Endodermal cell (in vitro differentiated cells): ENCODE results near the gene TALDO1. TPM values are rescaled to one million over a fixed set of nuclear protein-coding genes. Genes with fewer than 3 reads are reported as not detected.

Experiments used
- DNase-seq: peaks from one replicate; pipeline ENCODE4 v3.0.0-alpha.2; 2017
- H3K27ac ChIP-seq: 2 replicates; pipeline ENCODE4 v1.5.1; 2013; ENCODE audit warnings: mild to moderate bottlenecking, low read depth, low read length, moderate library complexity
- H3K27me3 ChIP-seq: 2 replicates; pipeline ENCODE4 v1.6.1; 2013; ENCODE audit warnings: mild to moderate bottlenecking, low read length, moderate library complexity; ENCODE audit not compliant: insufficient read depth, control insufficient read depth, poor library complexity, severe bottlenecking
- H3K36me3 ChIP-seq: 2 replicates; pipeline ENCODE4 v1.7.0; 2013; ENCODE audit warnings: mild to moderate bottlenecking, low read length, moderate library complexity; ENCODE audit not compliant: control insufficient read depth, insufficient read depth
- H3K4me1 ChIP-seq: one replicate; pipeline ENCODE4 v1.7.0; 2013; ENCODE audit warnings: low read length; ENCODE audit not compliant: control insufficient read depth, insufficient read depth
- H3K4me3 ChIP-seq: 2 replicates; pipeline ENCODE4 v1.5.1; 2013; ENCODE audit warnings: mild to moderate bottlenecking, low read length, moderate library complexity
- H3K9ac ChIP-seq: 2 replicates; pipeline ENCODE4 v1.6.1; 2013; ENCODE audit warnings: mild to moderate bottlenecking, low read length, moderate library complexity; ENCODE audit not compliant: poor library complexity, severe bottlenecking; ENCODE audit errors: extremely low read depth
- H3K9me3 ChIP-seq: 2 replicates; pipeline ENCODE4 v1.6.1; 2013; ENCODE audit warnings: mild to moderate bottlenecking, low read length, moderate library complexity; ENCODE audit not compliant: control insufficient read depth
- H3K27ac Mint-ChIP-seq: 2 replicates; pipeline ENCODE4 v1.8.0; 2020; ENCODE audit warnings: mixed read lengths
- H3K27me3 Mint-ChIP-seq: 2 replicates; pipeline ENCODE4 v1.8.0; 2021; ENCODE audit warnings: mild to moderate bottlenecking, mixed read lengths; ENCODE audit not compliant: insufficient read depth
- H3K36me3 Mint-ChIP-seq: 2 replicates; pipeline ENCODE4 v1.8.0; 2020; ENCODE audit warnings: low read depth, mixed read lengths
- H3K4me1 Mint-ChIP-seq: 2 replicates; pipeline ENCODE4 v1.8.0; 2020; ENCODE audit warnings: mixed read lengths
- H3K4me3 Mint-ChIP-seq: 2 replicates; pipeline ENCODE4 v1.8.0; 2020; ENCODE audit warnings: mild to moderate bottlenecking, moderate library complexity, mixed read lengths
- H3K9me3 Mint-ChIP-seq: 2 replicates; pipeline ENCODE4 v1.8.0; 2020; ENCODE audit warnings: mild to moderate bottlenecking, mixed read lengths
- WGBS, 2 experiments: methylation state at CpG; one replicate each; pipeline versions ENCODE4 v1.1.5 to v1.1.7; 2013; ENCODE audit warnings: missing lambda C conversion rate in 2 of 2, mixed read lengths in 1 of 2; ENCODE audit not compliant: insufficient coverage in 1 of 2, insufficient read length in 1 of 2; 5-methylcytosine and 5-hydroxymethylcytosine counted together
- total RNA-seq, 2 donors: library from RNA; stranded (reverse); fragmentation: NEBNext Ultra II Directional in 1 of 2; extraction: Animal tissue kit (Norgen Biotek cat#: 25700) in 1 of 2; gene quantifications; 2 replicates in 1 of 2; 3 replicates in 1 of 2; pipeline ENCODE4 v1.2.1, GENCODE V29; 2021
- TF ChIP-seq, protein P1 (sequence below): fragments of 200-600 bp; sonication (generic); conservative IDR thresholded peaks from 2 replicates; pipeline ENCODE4 v1.5.0; 2021; ENCODE audit warnings: antibody characterized with exemption, mild to moderate bottlenecking

The TALDO1 gene
- total RNA-seq, 2 donors from 2014 or later, result 177 to 221 TPM

DNA sequence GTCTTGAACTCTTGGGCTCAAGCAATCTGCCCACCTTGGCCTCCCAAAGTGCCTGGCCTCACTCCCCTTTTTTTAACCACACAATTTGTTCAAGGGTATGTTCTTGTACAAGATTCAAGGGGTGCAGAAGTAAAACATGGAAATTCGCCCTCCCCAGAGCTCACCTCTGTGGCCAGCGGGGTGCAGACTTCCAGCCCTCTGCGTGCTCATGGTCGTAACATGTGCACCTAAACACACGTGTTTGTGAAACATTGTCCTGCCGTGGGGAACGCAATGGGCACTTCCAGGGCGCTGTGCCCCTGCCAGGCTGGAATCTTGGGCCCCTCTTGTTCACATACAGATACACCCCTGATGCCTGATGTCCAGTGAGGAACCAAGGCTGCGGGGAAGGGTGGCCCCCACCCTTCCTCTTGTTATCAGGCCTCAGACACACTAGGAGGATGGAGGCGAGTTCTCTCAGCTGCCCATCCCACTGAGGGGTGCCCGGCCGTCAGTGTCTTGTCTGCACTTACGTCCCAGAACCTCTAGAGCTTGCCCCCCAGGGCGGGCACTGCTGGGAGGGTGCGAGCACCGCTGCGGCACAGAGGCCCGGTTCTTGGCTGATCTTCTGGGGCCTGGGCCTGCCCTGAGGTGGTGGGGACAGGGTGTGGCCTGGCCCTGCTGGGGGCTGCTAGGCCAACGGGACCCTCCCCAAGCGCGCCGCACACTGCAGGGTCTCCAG, 45.4 kb upstream of the TALDO1 start:
- Histone ChIP-seq H3K27me3 (no peaks in the 10 kb centered on the region), H3K4me3 (no peak overlapping the region), H3K9ac (no peak overlapping the region), H3K36me3 (no peaks in the 10 kb centered on the region), H3K27ac (no peak overlapping the region), H3K9me3 (no peaks in the 10 kb centered on the region), H3K4me1 (no peaks in the 10 kb centered on the region)
- no peaks in the 10 kb centered on the region for H3K9me3 Mint-ChIP-seq
- DNase-seq, result no peak
- no peak overlapping the region for H3K4me3 Mint-ChIP-seq
- H3K4me1 Mint-ChIP-seq, result peaks cover 9% of the 10 kb centered on the region
- TF ChIP-seq, protein P1, sequence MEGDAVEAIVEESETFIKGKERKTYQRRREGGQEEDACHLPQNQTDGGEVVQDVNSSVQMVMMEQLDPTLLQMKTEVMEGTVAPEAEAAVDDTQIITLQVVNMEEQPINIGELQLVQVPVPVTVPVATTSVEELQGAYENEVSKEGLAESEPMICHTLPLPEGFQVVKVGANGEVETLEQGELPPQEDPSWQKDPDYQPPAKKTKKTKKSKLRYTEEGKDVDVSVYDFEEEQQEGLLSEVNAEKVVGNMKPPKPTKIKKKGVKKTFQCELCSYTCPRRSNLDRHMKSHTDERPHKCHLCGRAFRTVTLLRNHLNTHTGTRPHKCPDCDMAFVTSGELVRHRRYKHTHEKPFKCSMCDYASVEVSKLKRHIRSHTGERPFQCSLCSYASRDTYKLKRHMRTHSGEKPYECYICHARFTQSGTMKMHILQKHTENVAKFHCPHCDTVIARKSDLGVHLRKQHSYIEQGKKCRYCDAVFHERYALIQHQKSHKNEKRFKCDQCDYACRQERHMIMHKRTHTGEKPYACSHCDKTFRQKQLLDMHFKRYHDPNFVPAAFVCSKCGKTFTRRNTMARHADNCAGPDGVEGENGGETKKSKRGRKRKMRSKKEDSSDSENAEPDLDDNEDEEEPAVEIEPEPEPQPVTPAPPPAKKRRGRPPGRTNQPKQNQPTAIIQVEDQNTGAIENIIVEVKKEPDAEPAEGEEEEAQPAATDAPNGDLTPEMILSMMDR, result no peak
- no peaks in the 10 kb centered on the region for H3K27me3 Mint-ChIP-seq
- peaks cover 17% of the 10 kb centered on the region for H3K36me3 Mint-ChIP-seq
- 92 to 97% methylated on average over 14 to 22 of the region's 22 CpGs for WGBS, 2 experiments
- H3K27ac Mint-ChIP-seq, result no peak overlapping the region

DNA sequence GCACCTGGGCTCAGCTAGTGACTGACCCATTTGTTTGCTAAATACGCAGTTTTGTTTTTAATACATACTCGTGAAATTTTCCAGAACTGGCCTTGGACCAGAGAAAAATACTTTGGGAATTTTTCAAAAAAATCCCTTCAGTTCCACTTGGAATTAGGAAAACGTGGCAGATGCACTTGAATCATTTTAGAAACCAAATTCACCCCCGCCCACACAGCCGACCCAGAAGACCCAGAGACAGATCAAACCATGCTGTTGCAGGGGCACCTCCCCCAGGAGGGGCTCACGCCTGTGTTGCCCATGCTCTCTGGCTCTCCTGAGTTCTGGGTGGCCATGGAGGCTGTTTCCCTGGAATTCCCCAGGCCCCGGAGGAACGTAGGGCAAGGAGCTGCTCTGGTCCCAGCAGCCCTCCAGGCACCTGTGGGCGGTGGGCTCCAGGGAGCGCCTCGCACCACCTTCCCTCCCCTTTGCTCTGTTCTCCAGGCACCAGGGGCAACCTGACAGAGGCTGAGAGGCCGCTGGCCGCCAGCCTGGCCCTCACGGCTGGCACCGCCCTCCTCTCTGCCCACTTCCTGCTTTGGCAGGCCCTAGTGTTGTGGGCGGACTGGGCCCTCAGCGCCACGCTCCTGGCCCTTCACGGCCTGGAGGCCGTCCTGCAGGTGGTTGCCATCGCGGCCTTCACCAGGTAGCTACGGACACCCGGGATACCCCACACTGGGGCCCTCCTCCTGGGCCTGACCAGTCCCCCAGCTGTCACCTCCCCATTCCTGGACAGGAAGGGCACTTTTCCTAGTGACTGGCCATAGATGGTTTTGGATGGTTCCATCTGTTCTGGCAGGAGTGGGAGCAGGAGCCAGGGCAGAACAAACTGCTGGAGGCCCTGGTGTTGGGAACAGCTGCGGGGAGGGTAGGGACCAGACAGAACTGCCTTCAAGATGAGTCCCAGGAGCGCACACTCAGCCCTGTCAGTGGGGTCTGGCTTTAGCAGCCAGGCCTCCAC, 44.5 kb upstream of the TALDO1 start:
- Mint-ChIP-seq H3K4me3 (no peak overlapping the region), H3K27ac (no peak overlapping the region), H3K9me3 (no peaks in the 10 kb centered on the region), H3K4me1 (peaks cover 3% of the 10 kb centered on the region), H3K27me3 (no peaks in the 10 kb centered on the region), H3K36me3 (peaks cover 17% of the 10 kb centered on the region)
- H3K9ac ChIP-seq, result no peak overlapping the region
- 92 to 96% methylated on average over 13 to 26 of the region's 26 CpGs for WGBS, 2 experiments
- no peaks in the 10 kb centered on the region for H3K36me3 ChIP-seq
- peaks cover 5% of the 10 kb centered on the region for H3K4me1 ChIP-seq
- H3K9me3 ChIP-seq, result no peaks in the 10 kb centered on the region
- TF ChIP-seq, protein P1, result no peak
- no peak overlapping the region for H3K4me3 ChIP-seq
- no peaks in the 10 kb centered on the region for H3K27me3 ChIP-seq
- DNase-seq, result no peak
- H3K27ac ChIP-seq, result no peak overlapping the region

DNA sequence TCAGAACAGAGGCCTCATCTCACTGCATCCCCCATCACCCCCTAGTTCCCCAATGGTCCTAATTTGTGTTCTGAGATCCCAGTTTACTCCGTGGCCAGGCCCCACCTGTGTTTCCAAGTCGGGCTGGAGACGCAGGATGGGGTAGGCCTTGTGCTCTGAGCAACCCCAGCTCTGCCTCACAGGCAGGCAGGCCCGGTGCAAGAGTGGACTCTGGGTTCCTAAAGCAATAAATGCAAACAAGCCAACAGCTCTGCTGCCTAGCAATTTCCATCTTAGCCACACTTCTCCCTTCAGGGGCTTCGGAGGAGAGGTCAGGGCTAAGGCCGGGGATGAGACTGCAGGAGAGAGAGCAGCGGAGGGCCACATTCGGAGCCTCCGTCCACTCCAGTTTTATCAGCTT, 43.8 kb upstream of the TALDO1 start:
- 93 to 94% methylated on average over 6 to 9 of the region's 9 CpGs for WGBS, 2 experiments
- H3K4me1 ChIP-seq, result peaks cover 5% of the 10 kb centered on the region
- H3K27ac Mint-ChIP-seq, result no peak overlapping the region
- H3K27me3 ChIP-seq, result no peaks in the 10 kb centered on the region
- H3K27me3 Mint-ChIP-seq, result no peaks in the 10 kb centered on the region
- peaks cover 17% of the 10 kb centered on the region for H3K36me3 Mint-ChIP-seq
- no peaks in the 10 kb centered on the region for H3K9me3 Mint-ChIP-seq
- H3K4me3 ChIP-seq, result no peak overlapping the region
- H3K27ac ChIP-seq, result no peak overlapping the region
- H3K9me3 ChIP-seq, result no peaks in the 10 kb centered on the region
- TF ChIP-seq, protein P1, result no peak
- no peaks in the 10 kb centered on the region for H3K4me1 Mint-ChIP-seq
- H3K4me3 Mint-ChIP-seq, result no peak overlapping the region
- H3K36me3 ChIP-seq, result no peaks in the 10 kb centered on the region
- no peak for DNase-seq
- no peak overlapping the region for H3K9ac ChIP-seq
